ENCODE results near the gene WNT5B.

Gene WNT5B

GRCh38 chr12:1666685-1667162 is 37.7 kb downstream of the WNT5B start:
- Histone ChIP-seq H3K27me3 (ENCODE audit: low read length) (no peaks in the 10 kb centered on the region), H3F3A (ENCODE audit: insufficient read depth) (peaks cover 13% of the 10 kb centered on the region; the same call in 1 of the 2 replicates), H3K27ac (ENCODE audit: low read depth, low read length) (no peak overlapping the region), H3K4me3 (ENCODE audit: insufficient read depth, low read length, poor library complexity, severe bottlenecking) (no peak overlapping the region), H4K20me1 (ENCODE audit: low read depth, low read length) (no peaks in the 10 kb centered on the region), H3K4me2 (ENCODE audit: low read depth, low read length, poor library complexity, severe bottlenecking) (no peak overlapping the region), H3K9me2 (replicated peaks; ENCODE audit: insufficient read depth, low read length) (no peaks in the 10 kb centered on the region), H3K36me3 (ENCODE audit: low read length) (no peaks in the 10 kb centered on the region), H3K9me3 (ENCODE audit: insufficient read depth, low read length) (no peaks in the 10 kb centered on the region), H2AFZ (ENCODE audit: low read depth, low read length, severe bottlenecking) (no peak overlapping the region), H3K9ac (ENCODE audit: low read length) (no peak overlapping the region), H3K79me2 (ENCODE audit: insufficient read depth, low read length) (no peaks in the 10 kb centered on the region)
- TF ChIP-seq CTCF (IDR thresholded peaks at IDR 0.05; ENCODE audit: insufficient read depth, low read length, poor library complexity, severe bottlenecking) (no peak), EZH2phosphoT487 (conservative IDR thresholded peaks at IDR 0.05; ENCODE audit: low read length) (no peak)

- Histone ChIP-seq H2AFZ (ENCODE audit: low read depth, low read length, severe bottlenecking) (no peak overlapping the region), H3F3A (ENCODE audit: insufficient read depth) (peaks cover 4% of the 10 kb centered on the region; the same call in 1 of the 2 replicates), H3K4me2 (ENCODE audit: low read depth, low read length, poor library complexity, severe bottlenecking) (no peak overlapping the region), H3K9ac (ENCODE audit: low read length) (no peak overlapping the region), H3K9me3 (ENCODE audit: insufficient read depth, low read length) (no peaks in the 10 kb centered on the region), H3K9me2 (replicated peaks; ENCODE audit: insufficient read depth, low read length) (no peaks in the 10 kb centered on the region), H4K20me1 (ENCODE audit: low read depth, low read length) (no peaks in the 10 kb centered on the region), H3K36me3 (ENCODE audit: low read length) (no peaks in the 10 kb centered on the region), H3K27ac (ENCODE audit: low read depth, low read length) (no peak overlapping the region), H3K4me3 (ENCODE audit: insufficient read depth, low read length, poor library complexity, severe bottlenecking) (no peak overlapping the region), H3K79me2 (ENCODE audit: insufficient read depth, low read length) (no peaks in the 10 kb centered on the region), H3K27me3 (ENCODE audit: low read length) (no peaks in the 10 kb centered on the region)
- TF ChIP-seq CTCF (IDR thresholded peaks at IDR 0.05; ENCODE audit: insufficient read depth, low read length, poor library complexity, severe bottlenecking) = no peak
- no peak for TF ChIP-seq EZH2phosphoT487 (conservative IDR thresholded peaks at IDR 0.05; ENCODE audit: low read length)
Measured at GRCh38 chr12:1668833-1669543, 40.0 kb downstream of the WNT5B start.

GRCh38 chr12:1670358-1671268 is 41.6 kb downstream of the WNT5B start:
- Histone ChIP-seq H3K4me3 (ENCODE audit: insufficient read depth, low read length, poor library complexity, severe bottlenecking) (no peak overlapping the region), H3K27me3 (ENCODE audit: low read length) (no peaks in the 10 kb centered on the region), H3K4me2 (ENCODE audit: low read depth, low read length, poor library complexity, severe bottlenecking) (no peak overlapping the region), H3K9me3 (ENCODE audit: insufficient read depth, low read length) (no peaks in the 10 kb centered on the region), H3K9me2 (replicated peaks; ENCODE audit: insufficient read depth, low read length) (no peaks in the 10 kb centered on the region), H3K9ac (ENCODE audit: low read length) (no peak overlapping the region), H2AFZ (ENCODE audit: low read depth, low read length, severe bottlenecking) (no peak overlapping the region), H3F3A (ENCODE audit: insufficient read depth) (peaks cover 3% of the 10 kb centered on the region; the same call in 1 of the 2 replicates), H3K36me3 (ENCODE audit: low read length) (no peaks in the 10 kb centered on the region), H3K27ac (ENCODE audit: low read depth, low read length) (no peak overlapping the region), H3K79me2 (ENCODE audit: insufficient read depth, low read length) (no peaks in the 10 kb centered on the region), H4K20me1 (ENCODE audit: low read depth, low read length) (no peaks in the 10 kb centered on the region)
- TF ChIP-seq EZH2phosphoT487 (conservative IDR thresholded peaks at IDR 0.05; ENCODE audit: low read length) (no peak), CTCF (IDR thresholded peaks at IDR 0.05; ENCODE audit: insufficient read depth, low read length, poor library complexity, severe bottlenecking) (no peak)
